Lower leg skin (tissue), 3 donors: Measurements from ENCODE around the gene ETFA.

Experiments
- POLR2A ChIP-seq, 2 donors: fragments of 450-650 bp; IDR thresholded peaks; one replicate each; pipeline ENCODE4 v1.6.1; 2016 to 2017; ENCODE audit warnings: antibody characterized with exemption in 2 of 2, mild to moderate bottlenecking in 1 of 2, moderate library complexity in 1 of 2
- TF ChIP-seq, protein P1 (sequence below), 3 donors: fragments of 450-650 bp; IDR thresholded peaks; one replicate each; pipeline ENCODE4 v1.5.1; 2016; ENCODE audit warnings: antibody characterized with exemption in 3 of 3, mild to moderate bottlenecking in 3 of 3, moderate library complexity in 2 of 3

GRCh38 chr15:76258460-76258859, 52.8 kb downstream of the ETFA start:
- TF ChIP-seq, protein P1, sequence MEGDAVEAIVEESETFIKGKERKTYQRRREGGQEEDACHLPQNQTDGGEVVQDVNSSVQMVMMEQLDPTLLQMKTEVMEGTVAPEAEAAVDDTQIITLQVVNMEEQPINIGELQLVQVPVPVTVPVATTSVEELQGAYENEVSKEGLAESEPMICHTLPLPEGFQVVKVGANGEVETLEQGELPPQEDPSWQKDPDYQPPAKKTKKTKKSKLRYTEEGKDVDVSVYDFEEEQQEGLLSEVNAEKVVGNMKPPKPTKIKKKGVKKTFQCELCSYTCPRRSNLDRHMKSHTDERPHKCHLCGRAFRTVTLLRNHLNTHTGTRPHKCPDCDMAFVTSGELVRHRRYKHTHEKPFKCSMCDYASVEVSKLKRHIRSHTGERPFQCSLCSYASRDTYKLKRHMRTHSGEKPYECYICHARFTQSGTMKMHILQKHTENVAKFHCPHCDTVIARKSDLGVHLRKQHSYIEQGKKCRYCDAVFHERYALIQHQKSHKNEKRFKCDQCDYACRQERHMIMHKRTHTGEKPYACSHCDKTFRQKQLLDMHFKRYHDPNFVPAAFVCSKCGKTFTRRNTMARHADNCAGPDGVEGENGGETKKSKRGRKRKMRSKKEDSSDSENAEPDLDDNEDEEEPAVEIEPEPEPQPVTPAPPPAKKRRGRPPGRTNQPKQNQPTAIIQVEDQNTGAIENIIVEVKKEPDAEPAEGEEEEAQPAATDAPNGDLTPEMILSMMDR (IDR thresholded peaks at IDR 0.05), result no peak
- no peak for TF ChIP-seq POLR2A (IDR thresholded peaks at IDR 0.05)
